Putamen (tissue), 1 donor: ENCODE results near the gene ABCC9.

ENCODE experiments used
- DNase-seq: peaks from one replicate; pipeline ENCODE4 v3.0.0-alpha.2; 2016; ENCODE audit warnings: low spot score

Gene ABCC9

DNA sequence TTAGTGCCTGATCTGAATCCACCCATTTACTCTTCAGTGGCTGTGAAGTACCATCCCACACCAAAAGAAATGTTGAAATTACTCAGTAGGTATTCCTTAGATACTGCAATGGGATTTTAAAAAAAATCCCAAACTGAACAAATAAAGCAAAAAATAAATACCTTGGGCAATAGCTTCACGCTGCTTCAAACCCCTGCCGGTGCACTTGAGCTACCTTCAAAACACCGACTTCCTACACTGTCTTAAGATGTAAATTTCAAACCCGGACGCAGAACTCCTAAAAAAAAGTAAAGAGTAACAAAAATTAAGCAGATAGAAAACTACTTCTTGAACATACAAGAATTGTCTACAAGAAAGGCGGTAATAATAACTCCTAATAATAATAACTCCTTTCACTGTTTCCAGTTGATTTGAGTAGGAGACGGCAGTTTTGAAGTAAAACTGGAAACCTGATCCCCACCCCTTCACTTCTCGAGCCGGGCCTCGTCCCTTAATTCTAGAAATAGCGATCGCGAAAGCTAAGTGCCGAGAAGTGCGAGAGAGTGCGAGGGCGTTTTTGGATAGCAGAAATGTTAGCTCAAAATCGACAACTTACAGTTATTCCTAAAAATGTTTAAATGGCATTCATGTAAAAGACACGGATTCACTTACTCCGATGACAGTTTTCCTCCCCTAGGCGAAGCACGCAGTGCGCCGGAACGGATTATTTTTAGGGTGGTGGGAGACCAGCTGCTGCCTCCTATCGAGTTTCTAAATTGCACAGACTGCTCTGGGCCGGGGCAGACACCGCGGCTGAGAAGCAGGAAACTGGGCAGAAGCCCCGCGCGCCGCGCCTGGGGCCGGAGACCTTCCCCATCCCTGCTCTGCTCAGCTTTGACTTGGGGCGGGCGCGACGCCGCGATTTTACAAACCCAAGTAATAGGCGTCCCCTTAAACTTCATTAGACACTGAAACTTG lies at the start of gene ABCC9:
Gene ABCC9, minus strand, starts transcription at position 878 of the 957 bp plus-strand sequence. CDS start 4,752 bp downstream, outside the sequence.
- DNase-seq, result peak; percentile 20

GRCh38 chr12:21989819-21990412 lies 48.7 kb upstream of the ABCC9 start:
- DNase-seq, result no peak

DNA sequence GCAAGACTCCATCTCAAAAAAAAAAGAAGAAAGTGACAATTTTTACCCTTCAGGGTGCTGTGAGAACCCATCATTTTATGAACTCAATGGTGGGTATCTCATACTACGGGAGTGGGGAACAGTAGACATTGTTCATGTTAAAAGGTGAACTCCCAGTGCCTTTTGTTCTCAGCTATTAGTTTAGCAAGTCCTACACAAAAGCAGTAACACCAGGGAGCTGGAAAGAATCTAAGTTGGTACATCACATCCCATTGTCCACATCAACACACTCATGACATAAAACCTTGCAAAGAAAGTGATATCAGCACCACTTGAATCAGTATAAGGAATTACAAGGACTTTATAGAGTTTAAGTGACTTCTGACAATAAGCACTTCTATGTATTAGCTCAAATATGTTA lies 47.4 kb upstream of the ABCC9 start:
- DNase-seq, result no peak

- DNase-seq, result no peak
These were observed 46.5 kb upstream of the ABCC9 start for GRCh38 chr12:21987755-21988154.

DNA sequence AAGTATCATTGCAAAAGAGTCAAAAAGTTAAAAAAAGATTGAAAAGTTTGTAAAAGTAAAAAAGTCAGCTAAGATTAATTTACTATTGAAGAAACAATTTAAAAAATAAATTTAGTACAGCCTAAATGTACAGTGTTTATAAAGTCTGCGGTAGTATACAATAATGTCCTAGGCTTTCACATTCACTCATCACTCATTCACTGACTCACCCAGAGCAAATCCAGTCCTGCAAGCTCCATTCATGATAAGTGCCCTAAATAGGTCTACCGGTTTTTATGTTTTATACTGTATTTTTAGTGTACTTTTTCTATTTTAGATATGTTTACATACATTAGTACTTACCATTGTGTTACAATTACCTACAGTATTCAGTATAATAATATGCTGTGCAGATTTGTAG lies 43.9 kb upstream of the ABCC9 start:
- no peak for DNase-seq

- DNase-seq, result no peak
These were observed 43.1 kb upstream of the ABCC9 start for GRCh38 chr12:21984375-21984774.

GRCh38 chr12:21983095-21983494 lies 41.9 kb upstream of the ABCC9 start:
- DNase-seq, result no peak

- DNase-seq, result no peak
These were observed 39.3 kb upstream of the ABCC9 start for GRCh38 chr12:21980544-21980943.

- no peak for DNase-seq
These were observed 34.1 kb upstream of the ABCC9 start for GRCh38 chr12:21975293-21975692.

DNA sequence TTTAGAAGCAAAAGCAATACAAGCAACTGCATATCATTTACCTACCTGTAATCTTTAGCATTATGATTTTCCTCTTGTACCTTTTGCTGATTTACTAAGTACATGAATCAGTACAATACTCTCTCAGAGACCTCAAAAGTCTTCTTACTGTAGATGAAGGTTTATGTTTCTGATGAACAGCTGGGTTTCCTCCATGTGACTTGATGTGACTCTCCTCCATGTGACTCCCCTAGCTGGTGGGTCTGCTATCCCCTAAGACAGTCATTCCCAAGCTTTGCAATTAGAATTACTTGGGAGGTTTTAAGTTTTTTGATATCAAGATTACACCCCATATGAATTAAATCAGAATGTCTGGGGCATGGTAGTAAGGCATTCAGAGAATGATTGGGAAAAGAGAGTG lies 32.0 kb upstream of the ABCC9 start:
- DNase-seq, result no peak

- no peak for DNase-seq
These were observed 30.8 kb upstream of the ABCC9 start for GRCh38 chr12:21972055-21972454.

DNA sequence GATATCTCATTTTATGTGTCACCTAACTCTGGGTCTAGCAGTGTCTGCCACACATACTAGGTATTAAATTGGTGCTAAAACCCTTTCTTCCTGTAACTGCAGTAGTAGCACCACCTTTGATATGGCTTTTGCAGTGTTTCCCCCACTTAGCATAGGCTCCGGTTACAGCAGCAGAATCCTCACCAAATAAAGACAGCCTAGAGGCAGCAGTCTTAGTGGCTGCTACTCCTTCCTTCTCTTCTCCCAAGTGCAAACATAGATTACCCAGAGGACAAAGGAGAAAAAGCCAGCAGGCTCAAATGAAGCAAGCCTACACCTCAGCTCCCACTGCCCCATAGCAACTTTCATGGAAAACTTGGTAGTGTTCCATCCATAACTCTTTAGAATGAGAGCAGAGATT lies 30.1 kb upstream of the ABCC9 start:
- DNase-seq, result no peak

- no peak for DNase-seq
These were observed 21.6 kb upstream of the ABCC9 start for GRCh38 chr12:21962821-21963220.

GRCh38 chr12:21962236-21962635 lies 21.0 kb upstream of the ABCC9 start:
- no peak for DNase-seq

DNA sequence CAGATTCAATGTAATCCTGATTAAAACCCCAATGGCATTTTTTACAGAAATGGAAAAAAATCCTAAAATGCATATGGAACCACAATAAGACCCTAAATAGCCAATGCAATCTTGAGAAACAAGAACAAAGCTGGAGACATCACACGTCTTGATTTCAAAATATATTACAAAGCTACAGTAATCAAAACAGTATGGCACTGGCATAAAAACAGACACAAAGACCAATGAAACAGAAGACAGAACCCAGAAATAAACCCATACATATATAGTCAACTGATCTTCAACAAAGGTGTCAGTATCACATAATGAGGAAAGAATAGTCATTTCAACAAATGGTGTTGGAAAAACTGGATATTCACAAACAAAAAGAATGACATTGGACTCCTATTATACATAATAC lies 9.4 kb upstream of the ABCC9 start:
- no peak for DNase-seq

GRCh38 chr12:21949036-21949435 lies 7.8 kb upstream of the ABCC9 start:
- no peak for DNase-seq

DNA sequence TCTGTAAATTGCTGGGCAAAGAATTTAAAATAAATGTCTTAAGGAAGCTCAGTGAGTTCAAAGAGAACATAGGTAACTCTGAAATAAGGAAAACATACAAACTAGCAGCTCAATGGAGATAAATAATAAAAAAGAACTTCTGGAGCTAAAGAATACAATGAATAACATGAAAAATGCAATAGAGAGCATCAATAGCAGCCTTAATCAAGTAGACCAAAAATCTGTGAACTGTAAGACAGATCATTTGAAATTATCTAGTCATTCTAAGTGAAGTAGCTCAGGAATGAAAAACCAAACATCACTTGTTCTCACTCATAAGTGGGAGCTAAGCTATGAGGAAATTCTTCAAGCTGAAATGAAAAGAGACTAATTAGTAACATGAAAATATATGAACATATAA lies 5.8 kb upstream of the ABCC9 start:
- no peak for DNase-seq

DNA sequence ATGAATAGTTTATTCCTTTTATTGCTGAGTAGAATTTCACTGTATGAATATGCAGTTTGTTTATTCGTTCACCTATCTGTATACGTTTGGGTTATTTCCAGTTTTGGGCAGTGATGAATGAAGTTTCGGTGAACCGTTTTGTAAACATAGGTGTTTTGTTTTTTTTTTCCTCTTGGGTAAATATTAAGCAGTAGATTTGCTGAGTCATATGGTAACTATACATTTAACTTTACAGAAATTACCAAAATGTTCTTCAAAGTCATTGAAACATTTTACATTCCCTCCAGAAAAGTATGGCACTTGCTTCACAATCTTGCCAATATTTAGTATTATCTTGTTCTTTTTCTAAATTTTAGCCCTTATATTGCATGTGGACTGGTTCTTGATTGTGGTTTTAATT lies 3.8 kb upstream of the ABCC9 start:
- DNase-seq, result no peak

DNA sequence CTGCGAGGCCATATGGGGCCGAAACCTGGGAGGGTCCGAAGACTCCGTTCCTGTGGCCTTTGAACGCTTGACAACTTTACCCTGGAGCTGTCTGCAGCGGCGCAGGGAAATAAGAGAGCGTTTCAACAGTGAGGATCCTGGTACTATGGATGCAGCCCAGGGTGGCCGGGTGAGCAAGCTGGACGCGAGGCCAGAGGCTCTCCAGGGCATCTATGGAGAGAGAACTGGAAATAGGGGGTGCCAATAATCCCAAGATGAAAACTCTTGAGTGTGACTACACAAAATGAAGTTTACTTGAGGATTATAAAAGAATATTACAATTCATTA lies 1.1 kb upstream of the ABCC9 start:
- DNase-seq, result no peak

- no peak for DNase-seq
These were observed 515 bp upstream of the ABCC9 start for GRCh38 chr12:21941506-21942376.

GRCh38 chr12:21939435-21939834 lies 1.8 kb downstream of the ABCC9 start:
- no peak for DNase-seq

DNA sequence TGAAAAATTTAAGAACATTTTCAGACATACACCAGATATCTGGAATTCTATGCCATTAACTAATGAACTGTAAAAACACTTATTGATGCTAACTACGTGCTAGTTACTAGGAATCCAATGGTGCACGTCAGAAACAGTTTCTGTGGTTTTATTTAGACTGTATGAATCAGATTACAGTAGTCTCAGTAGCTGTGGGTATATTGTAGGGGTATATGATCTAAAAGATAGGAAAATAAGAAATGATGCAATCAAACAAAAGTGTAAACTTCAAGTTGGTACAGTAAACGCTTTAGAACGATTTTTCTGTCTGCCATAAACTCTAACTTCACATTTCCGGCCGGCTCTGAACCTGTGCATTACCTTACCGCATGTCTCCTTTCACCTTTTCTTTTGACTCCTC lies 2.3 kb downstream of the ABCC9 start:
- no peak for DNase-seq

DNA sequence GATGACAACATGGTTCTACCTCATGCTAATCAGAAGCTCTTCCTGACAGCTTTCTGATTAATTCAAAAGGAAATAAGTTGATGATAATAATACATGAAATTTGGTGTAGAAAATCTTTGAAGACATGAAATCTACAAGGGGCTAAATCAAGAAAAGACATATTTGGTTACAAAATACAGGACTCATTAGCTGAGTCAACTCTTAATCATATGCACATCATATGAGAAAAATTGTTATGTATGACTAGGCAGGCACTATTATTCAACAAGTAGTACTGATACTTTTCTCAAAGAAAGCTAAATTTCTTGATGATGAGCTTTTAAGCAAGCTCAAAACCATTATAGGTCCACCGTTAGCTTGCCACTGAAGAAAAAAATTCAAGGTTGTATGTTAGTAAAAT lies 7.1 kb downstream of the ABCC9 start:
- DNase-seq, result no peak
